GM12875 (cell line): ENCODE data around the gene ACSS2.

ENCODE experiments used
- H3K4me3 ChIP-seq: one replicate; pipeline ENCODE4 v1.5.1; 2011; ENCODE audit warnings: low read depth, low read length, control low read depth
- CTCF ChIP-seq: IDR thresholded peaks from 2 replicates; pipeline ENCODE4 v1.5.1; 2011; ENCODE audit warnings: low read depth, mild to moderate bottlenecking, control low read depth, inconsistent platforms, low read length, moderate library complexity, borderline replicate concordance; ENCODE audit not compliant: insufficient read depth

The ACSS2 gene

GRCh38 chr20:34951252-34951651, 74.8 kb downstream of the ACSS2 start:
- TF ChIP-seq CTCF: no peak

GRCh38 chr20:34951652-34952051, 75.2 kb downstream of the ACSS2 start:
- no peak overlapping the region for H3K4me3 ChIP-seq

More at GRCh38 chr20:34951252-34951651, 74.8 kb downstream of the ACSS2 start:
- no peak overlapping the region for H3K4me3 ChIP-seq

GRCh38 chr20:34952671-34953070, 76.3 kb downstream of the ACSS2 start:
- TF ChIP-seq CTCF: no peak
- H3K4me3 ChIP-seq: no peak overlapping the region

More at GRCh38 chr20:34951652-34952051, 75.2 kb downstream of the ACSS2 start:
- TF ChIP-seq CTCF: no peak

- TF ChIP-seq CTCF: no peak
- no peak overlapping the region for H3K4me3 ChIP-seq
Observed at GRCh38 chr20:34953960-34954359, 77.5 kb downstream of the ACSS2 start.

GRCh38 chr20:34954904-34955230, 78.5 kb downstream of the ACSS2 start:
- no peak for TF ChIP-seq CTCF
- peak overlapping the region; percentile 60 for H3K4me3 ChIP-seq

GRCh38 chr20:34955231-34956040, 79.0 kb downstream of the ACSS2 start, which contains the start of the genes GSS and MYH7B:
TSS of gene GSS (minus strand) at chr20:34955806. CDS start at chr20:34951852, 3,954 bp downstream.
TSS of gene MYH7B (plus strand) at chr20:34955868. CDS start at chr20:34978006, 22,138 bp downstream.
- peak; percentile 47 for TF ChIP-seq CTCF

GRCh38 chr20:34956041-34956458, 79.6 kb downstream of the ACSS2 start:
- TF ChIP-seq CTCF: no peak
- H3K4me3 ChIP-seq: peak overlapping the region; percentile 60

More at GRCh38 chr20:34955231-34956040, 79.0 kb downstream of the ACSS2 start, which contains the start of the genes GSS and MYH7B:
- H3K4me3 ChIP-seq: peak within 1 kb of the TSS; percentile 60
